SJSA1 (cell line): ENCODE data around the gene MLH1. TPM values are rescaled to one million over a fixed set of nuclear protein-coding genes. Genes with fewer than 3 reads are reported as not detected.

Experiments used
- DNase-seq, 2 experiments: peaks; one replicate each; pipeline ENCODE4 v3.0.0-alpha.2; 2015 to 2020; ENCODE audit warnings: low spot score in 2 of 2, low read depth in 1 of 2
- H3K27ac ChIP-seq: fragments of 250-450 bp; sonication (Bioruptor Pico); 2 replicates; pipeline ENCODE4 v1.5.1; 2020; ENCODE audit warnings: mild to moderate bottlenecking, moderate library complexity
- H3K27me3 ChIP-seq: fragments of 250-450 bp; sonication (Bioruptor Pico); replicated peaks from 2 replicates; pipeline ENCODE4 v1.5.1; 2020; ENCODE audit warnings: mild to moderate bottlenecking, moderate library complexity
- H3K36me3 ChIP-seq: fragments of 250-450 bp; sonication (Bioruptor Pico); 2 replicates; pipeline ENCODE4 v1.5.1; 2020; ENCODE audit warnings: mild to moderate bottlenecking
- H3K4me1 ChIP-seq: fragments of 250-450 bp; sonication (Bioruptor Pico); replicated peaks from 2 replicates; pipeline ENCODE4 v1.6.1; 2021; ENCODE audit warnings: mild to moderate bottlenecking
- H3K4me3 ChIP-seq: fragments of 250-450 bp; sonication (Bioruptor Pico); 2 replicates; pipeline ENCODE4 v1.5.1; 2020; ENCODE audit warnings: mild to moderate bottlenecking
- H3K9me3 ChIP-seq: fragments of 250-450 bp; sonication (Bioruptor Pico); replicated peaks from 2 replicates; pipeline ENCODE4 v1.5.1; 2020; ENCODE audit warnings: mild to moderate bottlenecking
- total RNA-seq: library from RNA; depleted of rRNA; stranded (reverse); fragments of >200 nt; shearing (Covaris generic); gene quantifications from 2 replicates; pipeline ENCODE4 v1.2.3, GENCODE V29; 2014

The MLH1 gene
- total RNA-seq, 1 experiment from 2014 or later = 43.1 TPM

DNA sequence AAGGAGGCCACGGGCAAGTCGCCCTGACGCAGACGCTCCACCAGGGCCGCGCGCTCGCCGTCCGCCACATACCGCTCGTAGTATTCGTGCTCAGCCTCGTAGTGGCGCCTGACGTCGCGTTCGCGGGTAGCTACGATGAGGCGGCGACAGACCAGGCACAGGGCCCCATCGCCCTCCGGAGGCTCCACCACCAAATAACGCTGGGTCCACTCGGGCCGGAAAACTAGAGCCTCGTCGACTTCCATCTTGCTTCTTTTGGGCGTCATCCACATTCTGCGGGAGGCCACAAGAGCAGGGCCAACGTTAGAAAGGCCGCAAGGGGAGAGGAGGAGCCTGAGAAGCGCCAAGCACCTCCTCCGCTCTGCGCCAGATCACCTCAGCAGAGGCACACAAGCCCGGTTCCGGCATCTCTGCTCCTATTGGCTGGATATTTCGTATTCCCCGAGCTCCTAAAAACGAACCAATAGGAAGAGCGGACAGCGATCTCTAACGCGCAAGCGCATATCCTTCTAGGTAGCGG lies 452 bp upstream of the MLH1 start, which contains the start of gene EPM2AIP1:
Gene EPM2AIP1 (minus strand): TSS at position 326 of the 520 bp plus-strand sequence. CDS start 54 bp downstream, at position 272.
- DNase-seq = peak; percentile 99 to 100
- Histone ChIP-seq H3K36me3 (peaks cover 52% of the 10 kb centered on the region), H3K9me3 (no peaks in the 10 kb centered on the region), H3K4me1 (peaks cover 20% of the 10 kb centered on the region), H3K4me3 (peak within 1 kb of the TSS; percentile 56), H3K27ac (peak within 1 kb of the TSS; percentile 98), H3K27me3 (no peaks in the 10 kb centered on the region)

GRCh38 chr3:37014620-37015019 lies 21.3 kb downstream of the MLH1 start:
- Histone ChIP-seq H3K9me3 (no peaks in the 10 kb centered on the region), H3K36me3 (peaks cover 81% of the 10 kb centered on the region), H3K4me3 (no peak overlapping the region), H3K27ac (no peak overlapping the region), H3K4me1 (no peaks in the 10 kb centered on the region), H3K27me3 (no peaks in the 10 kb centered on the region)
- DNase-seq = no peak

DNA sequence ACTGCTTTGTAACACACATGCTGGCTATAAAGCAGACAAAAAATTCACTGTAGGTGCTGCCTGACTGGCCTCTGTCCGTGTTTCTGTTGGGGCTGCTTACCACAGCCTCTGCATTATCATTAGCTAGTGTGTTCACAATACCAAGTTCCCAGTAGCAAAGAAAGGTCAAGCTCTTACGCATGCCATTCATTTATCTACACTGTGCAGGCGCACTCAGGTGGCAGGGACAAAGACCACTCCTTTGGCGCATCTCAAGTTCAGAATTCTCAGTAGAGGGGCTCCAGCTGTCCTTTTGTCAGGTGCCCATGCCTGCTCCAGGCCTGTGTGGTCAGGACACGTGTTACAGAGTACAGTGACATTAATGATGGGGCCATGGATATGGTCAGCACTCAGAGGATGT lies 22.3 kb downstream of the MLH1 start:
- Histone ChIP-seq H3K36me3 (peaks cover 90% of the 10 kb centered on the region), H3K4me1 (no peaks in the 10 kb centered on the region), H3K9me3 (no peaks in the 10 kb centered on the region), H3K4me3 (no peak overlapping the region), H3K27ac (no peak overlapping the region), H3K27me3 (no peaks in the 10 kb centered on the region)
- no peak for DNase-seq

DNA sequence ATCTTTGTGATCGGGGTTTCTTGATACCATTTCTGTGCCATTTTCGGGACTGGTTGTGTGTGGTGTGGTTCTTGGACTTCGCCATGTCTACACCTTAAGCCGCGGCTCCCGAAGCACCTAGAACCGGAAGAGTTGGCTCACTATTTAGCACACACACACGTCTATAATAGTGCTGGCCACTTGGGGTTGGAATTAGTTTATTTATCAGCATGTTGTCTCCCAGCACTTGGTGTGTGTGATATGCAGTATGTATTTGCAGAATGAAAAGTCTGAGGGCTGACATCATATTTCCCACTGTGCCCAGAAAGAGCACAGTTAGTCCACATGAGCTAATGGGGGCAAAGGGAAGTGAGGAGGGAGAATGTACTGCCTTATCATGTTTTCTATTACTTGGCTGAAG lies 23.6 kb downstream of the MLH1 start:
- H3K27me3 ChIP-seq = no peaks in the 10 kb centered on the region
- no peak overlapping the region for H3K27ac ChIP-seq
- H3K9me3 ChIP-seq = no peaks in the 10 kb centered on the region
- peaks cover 89% of the 10 kb centered on the region for H3K36me3 ChIP-seq
- no peak for DNase-seq
- H3K4me3 ChIP-seq = no peak overlapping the region
- no peaks in the 10 kb centered on the region for H3K4me1 ChIP-seq

- DNase-seq = no peak
- no peak overlapping the region for H3K4me3 ChIP-seq
- no peaks in the 10 kb centered on the region for H3K9me3 ChIP-seq
- H3K27me3 ChIP-seq = no peaks in the 10 kb centered on the region
- H3K36me3 ChIP-seq = peaks cover 82% of the 10 kb centered on the region
- no peak overlapping the region for H3K27ac ChIP-seq
- no peaks in the 10 kb centered on the region for H3K4me1 ChIP-seq
Observed at GRCh38 chr3:37017683-37018082, 24.4 kb downstream of the MLH1 start.

- DNase-seq = peak in 1 of 2 experiments; percentile 14
- H3K9me3 ChIP-seq = no peaks in the 10 kb centered on the region
- H3K36me3 ChIP-seq = peaks cover 78% of the 10 kb centered on the region
- H3K4me3 ChIP-seq = no peak overlapping the region
- H3K27me3 ChIP-seq = no peaks in the 10 kb centered on the region
- no peaks in the 10 kb centered on the region for H3K4me1 ChIP-seq
- no peak overlapping the region for H3K27ac ChIP-seq
Observed at GRCh38 chr3:37024092-37024491, 30.8 kb downstream of the MLH1 start.

DNA sequence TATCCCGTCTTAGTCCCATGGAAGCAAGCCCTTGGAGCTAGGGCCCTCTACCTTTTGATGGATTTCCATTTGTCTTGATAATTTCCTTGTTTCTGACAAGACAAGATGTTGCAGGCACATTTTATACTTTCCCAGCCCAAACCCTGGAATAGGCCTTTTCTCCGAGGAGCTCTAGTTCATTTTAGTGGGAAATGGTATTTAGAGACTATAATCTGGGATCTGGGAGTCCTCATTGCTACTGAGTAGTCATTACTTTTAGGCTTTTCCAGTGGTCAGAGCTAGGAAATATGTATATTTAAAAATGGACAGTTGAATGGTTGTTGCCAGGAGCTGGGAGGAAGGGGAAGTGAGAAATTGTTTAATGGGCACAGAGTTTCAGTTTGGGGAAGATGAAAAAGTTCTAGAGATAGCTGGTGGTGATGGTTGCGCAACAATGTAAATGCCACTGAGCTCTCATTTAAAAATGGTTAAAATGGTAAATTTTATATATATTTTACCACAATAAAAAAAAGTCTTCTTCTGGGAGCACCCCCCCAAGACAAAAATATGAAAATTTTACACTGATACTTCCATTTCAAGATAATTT lies 31.6 kb downstream of the MLH1 start:
- Histone ChIP-seq H3K27ac (no peak overlapping the region), H3K4me1 (no peaks in the 10 kb centered on the region), H3K27me3 (no peaks in the 10 kb centered on the region), H3K9me3 (no peaks in the 10 kb centered on the region), H3K36me3 (peaks cover 78% of the 10 kb centered on the region), H3K4me3 (no peak overlapping the region)
- no peak for DNase-seq

DNA sequence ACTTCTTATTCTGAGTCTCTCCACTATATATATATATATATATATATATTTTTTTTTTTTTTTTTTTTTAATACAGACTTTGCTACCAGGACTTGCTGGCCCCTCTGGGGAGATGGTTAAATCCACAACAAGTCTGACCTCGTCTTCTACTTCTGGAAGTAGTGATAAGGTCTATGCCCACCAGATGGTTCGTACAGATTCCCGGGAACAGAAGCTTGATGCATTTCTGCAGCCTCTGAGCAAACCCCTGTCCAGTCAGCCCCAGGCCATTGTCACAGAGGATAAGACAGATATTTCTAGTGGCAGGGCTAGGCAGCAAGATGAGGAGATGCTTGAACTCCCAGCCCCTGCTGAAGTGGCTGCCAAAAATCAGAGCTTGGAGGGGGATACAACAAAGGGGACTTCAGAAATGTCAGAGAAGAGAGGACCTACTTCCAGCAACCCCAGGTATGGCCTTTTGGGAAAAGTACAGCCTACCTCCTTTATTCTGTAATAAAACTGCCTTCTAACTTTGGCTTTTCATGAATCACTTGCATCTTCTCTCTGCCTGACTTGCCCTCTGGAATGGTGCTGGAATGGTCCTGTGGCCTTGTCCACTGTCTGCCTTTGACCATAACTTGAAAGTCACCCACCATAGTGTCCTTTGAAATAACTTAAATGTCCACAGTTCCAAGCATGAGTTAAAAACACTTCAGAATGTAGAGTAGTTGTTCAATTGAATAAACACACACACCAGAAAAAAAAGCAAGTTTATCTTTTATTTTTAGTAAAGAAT lies 32.4 kb downstream of the MLH1 start:
- Histone ChIP-seq H3K4me1 (no peaks in the 10 kb centered on the region), H3K36me3 (peaks cover 75% of the 10 kb centered on the region)

DNA sequence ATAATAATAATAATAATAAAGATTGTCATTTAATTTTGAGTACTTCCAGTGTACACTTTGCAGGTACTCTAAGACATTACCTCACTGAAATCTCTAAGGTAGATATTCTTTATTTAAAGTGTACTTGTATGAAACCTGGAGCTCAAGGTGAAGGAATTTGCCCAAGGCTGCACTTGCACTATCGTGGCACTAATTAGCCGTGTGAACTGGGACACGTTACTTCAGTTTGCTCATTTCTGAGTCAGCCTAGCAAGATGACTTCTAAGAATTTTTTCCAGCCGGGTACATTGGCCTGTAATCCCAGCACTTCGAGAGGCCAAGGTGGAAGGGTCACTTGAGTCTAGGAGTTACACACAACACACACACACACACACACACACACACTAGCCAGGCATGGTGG lies 33.5 kb downstream of the MLH1 start:
- Histone ChIP-seq H3K9me3 (no peaks in the 10 kb centered on the region), H3K27me3 (no peaks in the 10 kb centered on the region), H3K27ac (no peak overlapping the region), H3K4me1 (no peaks in the 10 kb centered on the region), H3K36me3 (peaks cover 75% of the 10 kb centered on the region), H3K4me3 (no peak overlapping the region)
- DNase-seq = no peak

More for the DNA sequence above, 32.4 kb downstream of the MLH1 start:
- no peak for DNase-seq
- no peaks in the 10 kb centered on the region for H3K27me3 ChIP-seq
- no peak overlapping the region for H3K4me3 ChIP-seq
- H3K9me3 ChIP-seq = no peaks in the 10 kb centered on the region
- H3K27ac ChIP-seq = no peak overlapping the region

GRCh38 chr3:37028329-37028728 lies 35.0 kb downstream of the MLH1 start:
- Histone ChIP-seq H3K4me1 (no peaks in the 10 kb centered on the region), H3K36me3 (peaks cover 82% of the 10 kb centered on the region), H3K4me3 (no peak overlapping the region), H3K9me3 (no peaks in the 10 kb centered on the region), H3K27me3 (no peaks in the 10 kb centered on the region), H3K27ac (no peak overlapping the region)
- no peak for DNase-seq

- no peak for DNase-seq
- Histone ChIP-seq H3K4me1 (no peaks in the 10 kb centered on the region), H3K9me3 (no peaks in the 10 kb centered on the region), H3K36me3 (peaks cover 85% of the 10 kb centered on the region), H3K4me3 (no peak overlapping the region), H3K27me3 (no peaks in the 10 kb centered on the region), H3K27ac (no peak overlapping the region)
Observed at GRCh38 chr3:37029111-37029510, 35.8 kb downstream of the MLH1 start.

- Histone ChIP-seq H3K27ac (no peak overlapping the region), H3K36me3 (peaks cover 86% of the 10 kb centered on the region), H3K4me3 (no peak overlapping the region), H3K27me3 (no peaks in the 10 kb centered on the region), H3K4me1 (no peaks in the 10 kb centered on the region), H3K9me3 (no peaks in the 10 kb centered on the region)
- no peak for DNase-seq
Observed at GRCh38 chr3:37029516-37030163, 36.3 kb downstream of the MLH1 start.

DNA sequence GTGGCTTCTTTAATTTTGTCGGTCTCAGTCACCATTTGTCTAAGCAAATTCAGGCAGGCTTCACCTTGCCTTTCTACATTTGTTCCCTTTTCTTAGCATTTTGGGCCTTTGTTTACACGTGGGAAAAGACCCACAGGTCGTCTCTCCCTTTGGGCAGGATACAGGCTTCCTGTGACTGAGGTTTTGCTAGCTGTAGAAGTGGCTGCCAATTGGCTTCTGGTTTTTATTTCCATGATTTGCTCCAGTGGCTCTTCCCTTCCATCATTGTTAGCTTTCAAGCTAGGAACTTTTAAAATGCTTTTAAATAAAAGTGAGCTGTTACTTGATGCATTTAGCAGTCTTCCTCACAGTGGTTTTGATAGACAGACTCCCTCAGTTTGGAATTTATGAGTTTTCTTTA lies 37.3 kb downstream of the MLH1 start:
- Histone ChIP-seq H3K4me1 (no peaks in the 10 kb centered on the region), H3K9me3 (no peaks in the 10 kb centered on the region), H3K27ac (no peak overlapping the region), H3K36me3 (peaks cover 90% of the 10 kb centered on the region), H3K4me3 (no peak overlapping the region), H3K27me3 (no peaks in the 10 kb centered on the region)
- no peak for DNase-seq
